Peyer's patch (tissue), 4 donors: ENCODE results near the gene PHC1.

ENCODE experiments used
- CTCF ChIP-seq, 6 experiments: fragments of 450-650 bp in 4 of 6; fragments of 200-600 bp in 2 of 6; sonication (generic) in 1 of 6; IDR thresholded peaks; one replicate each; pipeline ENCODE4 v1.5.1; 2017 to 2019; ENCODE audit warnings: antibody characterized with exemption in 6 of 6, mild to moderate bottlenecking in 3 of 6, moderate library complexity in 1 of 6
- POLR2A ChIP-seq, 2 donors: fragments of 450-650 bp; IDR thresholded peaks; one replicate each; pipeline ENCODE4 v1.5.1; 2017; ENCODE audit warnings: antibody characterized with exemption in 2 of 2, mild to moderate bottlenecking in 2 of 2, moderate library complexity in 2 of 2

GRCh38 chr12:8871068-8871467 lies 43.2 kb upstream of the PHC1 start:
- TF ChIP-seq CTCF (IDR thresholded peaks at IDR 0.05), result no peak
- no peak for TF ChIP-seq POLR2A (IDR thresholded peaks at IDR 0.05)
